Kidney (tissue), 14 donors: ENCODE results near the gene MYO19. TPM values are rescaled to one million over a fixed set of nuclear protein-coding genes. Genes with fewer than 3 reads are reported as not detected.
"Not testable (repeated sequence)": the region's sequence is repeated elsewhere in the genome, so short reads cannot be mapped to it uniquely, and the experiment has no call there.

Source experiments
- DNase-seq, 5 donors: peaks; one replicate each; pipeline ENCODE4 v3.0.0-alpha.2; 2013 to 2020
- FAIRE-seq: peaks from 2 replicates; lab custom pipeline; 2012; peaks lifted over from hg19 to GRCh38; lab: Jason Lieb, UNC
- H3K27ac ChIP-seq, 2 donors: one replicate each; pipeline ENCODE4 v1.7.0; 2013; ENCODE audit warnings: low read depth in 2 of 2, low read length in 2 of 2, inconsistent platforms in 1 of 2
- H3K27me3 ChIP-seq: one replicate; pipeline ENCODE4 v1.7.1; 2013; ENCODE audit warnings: low read length, inconsistent platforms; ENCODE audit not compliant: control insufficient read depth, insufficient read depth
- H3K36me3 ChIP-seq, 3 donors: one replicate each; pipeline versions ENCODE4 v1.7.0 to v1.7.1; 2013; ENCODE audit warnings: low read length in 3 of 3, control low read depth in 1 of 3, inconsistent platforms in 1 of 3; ENCODE audit not compliant: insufficient read depth in 3 of 3, control insufficient read depth in 2 of 3
- H3K4me1 ChIP-seq, 3 donors: one replicate each; pipeline versions ENCODE4 v1.7.0 to v1.7.1; 2013; ENCODE audit warnings: low read length in 3 of 3, inconsistent platforms in 1 of 3, low read depth in 1 of 3; ENCODE audit not compliant: control insufficient read depth in 2 of 3, insufficient read depth in 2 of 3
- H3K4me3 ChIP-seq, 3 donors: one replicate each; pipeline versions ENCODE4 v1.7.0 to v1.8.1; 2013; ENCODE audit warnings: low read length in 3 of 3, control low read depth in 1 of 3, inconsistent platforms in 1 of 3
- H3K9ac ChIP-seq, 3 donors: one replicate each; pipeline versions ENCODE4 v1.7.0 to v1.7.1; 2013; ENCODE audit warnings: low read length in 3 of 3, control low read depth in 1 of 3, inconsistent platforms in 1 of 3
- H3K9me3 ChIP-seq, 3 donors: one replicate each; pipeline versions ENCODE4 v1.7.0 to v1.7.1; 2013; ENCODE audit warnings: low read length in 3 of 3, control low read depth in 1 of 3, inconsistent platforms in 1 of 3; ENCODE audit not compliant: control insufficient read depth in 2 of 3, insufficient read depth in 1 of 3
- CTCF ChIP-seq: IDR thresholded peaks from 3 replicates; pipeline ENCODE4 v1.5.1; 2012; ENCODE audit warnings: mild to moderate bottlenecking, moderate library complexity, borderline replicate concordance; ENCODE audit not compliant: insufficient read depth; ENCODE audit errors: extremely low read depth
- intact Hi-C: fragments of 100-400 bp; cut with DNase I; formaldehyde crosslinking; loops from one replicate; pipeline ENCODE4 v1.11.1; 2022
- polyA plus RNA-seq: library from polyadenylated mRNA; stranded (reverse); fragments of 350-450 nt; fragmentation: Illumina TruSeq; extraction: RNeasy Lipid Tissue Mini Kit (QIAGEN cat#74804); gene quantifications from one replicate; pipeline ENCODE4 v1.2.3, GENCODE V29; 2014; ENCODE audit warnings: low read depth, low replicate concordance; ENCODE audit not compliant: insufficient read depth
- total RNA-seq: library from RNA; stranded (reverse); fragmentation: NEBNext Ultra II Directional; extraction: Animal tissue kit (Norgen Biotek cat#: 25700); gene quantifications from one replicate; pipeline ENCODE4 v1.2.1, GENCODE V29; 2021
- donor health status: control.
- donor health status: control.
- donor health status: control.
- donor health status: control.
- donor health status: control.
- donor health status: DM: yes; HTN: yes; CAD: no.
- donor health status: Normal renal cell carcinoma (clear cell type).

MYO19 gene
- total and polyA plus RNA-seq, 2 donors from 2014 or later: 28.9 to 74.7 TPM

GRCh38 chr17:36511216-36511615 is 23.5 kb downstream of the MYO19 start:
- no peak overlapping the region for H3K27ac ChIP-seq
- H3K9me3 ChIP-seq: no peaks in the 10 kb centered on the region
- H3K36me3 ChIP-seq: peaks cover 0 to 12% (median 4%) of the 10 kb centered on the region in 3 donors
- H3K9ac ChIP-seq: no peak overlapping the region
- H3K4me3 ChIP-seq: no peak overlapping the region
- no peaks in the 10 kb centered on the region for H3K27me3 ChIP-seq
- no peak for DNase-seq
- intact Hi-C loops: no loop called here
- no peak for TF ChIP-seq CTCF
- FAIRE-seq: no peak
- H3K4me1 ChIP-seq: no peaks in the 10 kb centered on the region

DNA sequence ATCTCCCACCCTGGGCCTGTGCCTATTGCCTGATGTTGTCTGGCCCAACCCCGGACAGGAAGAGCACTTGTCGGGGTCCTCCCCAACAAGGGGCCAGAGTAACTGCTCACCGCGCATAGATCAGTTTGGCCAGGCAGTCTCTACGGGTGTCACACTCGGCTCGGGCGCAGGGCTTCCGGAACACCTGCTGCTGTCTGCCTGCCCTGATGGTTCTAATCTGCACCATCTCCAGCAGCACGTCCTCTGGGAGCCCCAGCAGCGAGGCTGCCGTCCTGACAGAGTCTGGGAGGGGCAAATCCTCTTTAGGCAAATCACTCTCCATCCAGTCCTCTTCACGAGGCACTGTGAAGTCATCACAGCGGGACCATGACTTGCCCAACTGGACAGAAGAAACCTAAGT is 24.0 kb downstream of the MYO19 start:
- FAIRE-seq: no peak
- Histone ChIP-seq H3K36me3 (peaks cover 0 to 16% (median 9%) of the 10 kb centered on the region in 3 donors), H3K9me3 (no peaks in the 10 kb centered on the region), H3K27ac (no peak overlapping the region), H3K27me3 (no peaks in the 10 kb centered on the region), H3K9ac (no peak overlapping the region), H3K4me3 (no peak overlapping the region), H3K4me1 (no peaks in the 10 kb centered on the region)
- DNase-seq: no peak
- intact Hi-C loops: no loop called here
- no peak for TF ChIP-seq CTCF

DNA sequence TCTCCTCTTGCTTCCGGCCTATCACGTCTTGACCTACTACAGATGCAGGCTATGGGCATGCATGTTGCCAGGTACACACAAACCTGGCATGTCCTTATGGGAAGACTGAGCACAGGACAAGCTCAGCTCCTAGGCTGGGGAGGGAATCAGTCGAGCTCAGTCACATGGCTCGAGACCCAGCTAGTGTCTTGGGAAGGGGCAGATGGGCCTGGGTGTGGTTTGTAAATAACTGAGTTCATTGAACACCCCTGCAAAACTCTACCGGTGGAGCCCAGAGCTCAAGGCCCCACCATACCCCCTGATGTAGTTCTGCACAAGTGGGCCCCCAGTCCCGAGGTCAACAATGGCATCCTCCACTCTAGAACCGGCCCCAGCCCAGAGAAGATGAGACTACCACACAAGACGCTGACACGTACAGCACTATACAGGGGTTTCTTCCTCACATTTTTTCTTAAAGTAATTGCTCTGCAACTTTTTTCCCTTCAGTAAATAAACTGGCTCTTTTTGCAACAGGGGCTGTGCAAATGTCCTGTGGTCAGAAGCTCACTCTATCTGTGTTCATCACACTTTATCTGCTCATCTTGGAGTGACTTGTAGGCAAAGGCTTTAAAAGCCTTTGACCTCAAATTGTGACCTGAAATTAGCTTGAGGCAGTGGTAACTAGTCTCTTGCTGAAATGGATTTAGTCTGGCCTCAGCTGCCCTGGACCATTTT is 25.2 kb downstream of the MYO19 start:
- peaks cover 0 to 14% (median 11%) of the 10 kb centered on the region in 3 donors for H3K36me3 ChIP-seq
- no peaks in the 10 kb centered on the region for H3K4me1 ChIP-seq
- FAIRE-seq (no peak), DNase-seq (no peak)
- H3K27me3 ChIP-seq: no peaks in the 10 kb centered on the region
- H3K9ac ChIP-seq: no peak overlapping the region
- no peak overlapping the region for H3K27ac ChIP-seq
- no peak overlapping the region for H3K4me3 ChIP-seq
- H3K9me3 ChIP-seq: no peaks in the 10 kb centered on the region
- no peak for TF ChIP-seq CTCF
- intact Hi-C loops: no loop called here

DNA sequence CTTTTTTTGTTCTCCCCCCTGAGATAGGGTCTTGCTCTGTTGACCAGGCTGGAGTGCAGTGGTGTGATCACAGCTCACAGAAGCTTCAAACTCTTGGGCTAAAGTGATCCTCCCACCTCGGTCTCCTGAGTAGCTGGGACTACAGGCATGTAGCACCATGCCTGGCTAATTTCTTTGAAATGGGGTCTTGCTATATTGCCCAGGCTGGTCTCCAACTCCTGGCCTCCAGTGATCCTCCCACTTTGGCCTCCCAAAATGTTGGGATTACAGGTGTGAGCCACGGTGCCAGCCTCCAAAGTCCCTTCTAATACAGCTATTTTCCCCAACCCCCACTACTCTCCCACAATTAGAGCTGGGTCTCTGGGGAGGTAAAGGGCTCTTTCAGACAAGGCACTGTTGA is 26.2 kb downstream of the MYO19 start:
- peaks cover 0 to 17% (median 16%) of the 10 kb centered on the region in 3 donors for H3K36me3 ChIP-seq
- H3K9ac ChIP-seq, FAIRE-seq, H3K27me3 ChIP-seq, H3K9me3 ChIP-seq, DNase-seq, intact Hi-C loops, H3K27ac ChIP-seq, H3K4me3 ChIP-seq, H3K4me1 ChIP-seq: not testable (repeated sequence)
